A549 (cell line): ENCODE results near the gene HAUS8. TPM values are rescaled to one million over a fixed set of nuclear protein-coding genes. Genes with fewer than 3 reads are reported as not detected.

ENCODE experiments used
- ATAC-seq, 2 experiments: fragments of 200-7000 bp in 1 of 2; fragments of >200 bp in 1 of 2; cut with Nextera tagmentation in 1 of 2; cut with Tn5 transposase in 1 of 2; 3 replicates each; pipeline versions ENCODE4 v1.8.0 to v1.9.1; 2018 to 2020; ENCODE audit warnings: mild to moderate bottlenecking in 1 of 2, moderate library complexity in 1 of 2
- CTCF ChIA-PET: fragments of 300-600 bp; sonication (Branson Sonifier 250); formaldehyde crosslinking; extraction: SDS; loops from one replicate; lab custom pipeline; 2021; ENCODE audit warnings: antibody characterized with exemption, inconsistent platforms; lab: Yijun Ruan, JAX
- POLR2A ChIA-PET: fragments of 350-600 bp; formaldehyde crosslinking; extraction: SDS; loops from one replicate; lab custom pipeline; 2021; ENCODE audit warnings: antibody characterized with exemption, inconsistent platforms; lab: Yijun Ruan, JAX
- DNase-seq, 2 experiments: peaks; one replicate each; pipeline versions ENCODE4 v3.0.0 to v3.0.0-alpha.2; 2011 to 2016; ENCODE audit warnings: low read depth in 1 of 2, low spot score in 1 of 2
- FAIRE-seq: peaks from 2 replicates; lab custom pipeline; 2011; peaks lifted over from hg19 to GRCh38; lab: Jason Lieb, UNC
- H3K27ac ChIP-seq, 2 experiments: fragments of >200 bp; sonication (Bioruptor Twin); formaldehyde crosslinking; 3 replicates each; pipeline ENCODE4 v1.5.1; 2016 to 2017
- H3K4me1 ChIP-seq: fragments of >200 bp; sonication (Bioruptor Twin); formaldehyde crosslinking; 3 replicates; pipeline ENCODE4 v1.6.1; 2016
- H3K4me2 ChIP-seq: fragments of >200 bp; sonication (Bioruptor Twin); formaldehyde crosslinking; 3 replicates; pipeline ENCODE4 v1.6.1; 2016
- H3K4me3 ChIP-seq: fragments of >200 bp; sonication (Bioruptor Twin); formaldehyde crosslinking; 3 replicates; pipeline ENCODE4 v1.5.1; 2016
- H3K9me3 ChIP-seq: fragments of >200 bp; sonication (Bioruptor Twin); formaldehyde crosslinking; 3 replicates; pipeline ENCODE4 v1.6.1; 2016
- ATOH8 ChIP-seq: fragments of 250-450 bp; sonication (Bioruptor Pico); IDR thresholded peaks from 2 replicates; pipeline ENCODE4 v1.5.0; 2020; ENCODE audit warnings: low read depth, mild to moderate bottlenecking, moderate library complexity
- BCL3 ChIP-seq: fragments of >200 bp; sonication (Bioruptor Twin); formaldehyde crosslinking; IDR thresholded peaks from 3 replicates; pipeline ENCODE4 v1.6.1; 2016
- CEBPB ChIP-seq, 2 experiments: fragments of >200 bp in 1 of 2; sonication (Bioruptor Twin) in 1 of 2; formaldehyde crosslinking in 1 of 2; IDR thresholded peaks; 2 replicates each; pipeline ENCODE4 v1.6.1; 2012 to 2016
- CHD2 ChIP-seq: fragments of 150-350 bp; IDR thresholded peaks from 2 replicates; pipeline ENCODE4 v1.6.1; 2014; ENCODE audit warnings: low read length; ENCODE audit not compliant: partially characterized antibody
- ESRRA ChIP-seq: fragments of 150-350 bp; IDR thresholded peaks from 2 replicates; pipeline ENCODE4 v1.6.1; 2014; ENCODE audit warnings: mild to moderate bottlenecking, low read length, borderline replicate concordance
- FOSB ChIP-seq: fragments of 250-450 bp; sonication (Bioruptor Pico); IDR thresholded peaks from 2 replicates; pipeline ENCODE4 v1.5.0; 2020; ENCODE audit warnings: mild to moderate bottlenecking, moderate library complexity
- FOXS1 ChIP-seq: fragments of 250-450 bp; sonication (Bioruptor Pico); IDR thresholded peaks from 2 replicates; pipeline ENCODE4 v1.5.0; 2020; ENCODE audit warnings: mild to moderate bottlenecking, moderate library complexity
- HES2 ChIP-seq: fragments of >200 bp; sonication (Bioruptor Twin); formaldehyde crosslinking; IDR thresholded peaks from 2 replicates; pipeline ENCODE4 v1.6.1; 2016
- HMGXB4 ChIP-seq: fragments of 250-450 bp; sonication (Bioruptor Pico); IDR thresholded peaks from 2 replicates; pipeline ENCODE4 v1.5.0; 2021; ENCODE audit warnings: mild to moderate bottlenecking, moderate library complexity, borderline replicate concordance
- HOXA7 ChIP-seq: fragments of 250-450 bp; sonication (Bioruptor Pico); IDR thresholded peaks from 2 replicates; pipeline ENCODE4 v1.5.0; 2020; ENCODE audit warnings: mild to moderate bottlenecking, moderate library complexity
- HOXB13 ChIP-seq: fragments of 250-450 bp; sonication (Bioruptor Pico); IDR thresholded peaks from 2 replicates; pipeline ENCODE4 v1.5.0; 2020; ENCODE audit warnings: low read depth, mild to moderate bottlenecking, moderate library complexity
- HOXB5 ChIP-seq: fragments of 250-450 bp; sonication (Bioruptor Pico); IDR thresholded peaks from 2 replicates; pipeline ENCODE4 v1.5.0; 2020; ENCODE audit warnings: mild to moderate bottlenecking, moderate library complexity
- JUN ChIP-seq, 2 experiments: fragments of >200 bp; sonication (Bioruptor Twin); formaldehyde crosslinking; IDR thresholded peaks; 2 replicates in 1 of 2; 3 replicates in 1 of 2; pipeline ENCODE4 v1.6.1; 2016 to 2017
- KDM1A ChIP-seq: fragments of 200-600 bp; sonication (generic); IDR thresholded peaks from 2 replicates; pipeline ENCODE4 v1.6.1; 2016; ENCODE audit warnings: low read depth, mild to moderate bottlenecking
- KDM5A ChIP-seq: fragments of 200-600 bp; sonication (generic); IDR thresholded peaks from 2 replicates; pipeline ENCODE4 v1.6.1; 2016; ENCODE audit warnings: antibody characterized with exemption, mild to moderate bottlenecking
- MAFK ChIP-seq: fragments of 450-650 bp; IDR thresholded peaks from 2 replicates; pipeline ENCODE4 v1.6.1; 2014; ENCODE audit not compliant: partially characterized antibody
- MAZ ChIP-seq: fragments of 150-350 bp; IDR thresholded peaks from 2 replicates; pipeline ENCODE4 v1.6.1; 2014; ENCODE audit warnings: antibody characterized with exemption, low read depth, low read length, borderline replicate concordance
- MYC ChIP-seq: IDR thresholded peaks from 2 replicates; pipeline ENCODE4 v1.6.1; 2012; ENCODE audit warnings: mild to moderate bottlenecking, inconsistent platforms, low read length, improper control_type of control experiment, borderline replicate concordance
- NPAS2 ChIP-seq: fragments of 250-450 bp; sonication (Bioruptor Pico); IDR thresholded peaks from 2 replicates; pipeline ENCODE4 v1.8.0; 2022; ENCODE audit warnings: mild to moderate bottlenecking, moderate library complexity, borderline replicate concordance
- PHF8 ChIP-seq: fragments of 200-600 bp; sonication (generic); IDR thresholded peaks from 2 replicates; pipeline ENCODE4 v1.6.1; 2016; ENCODE audit warnings: low read depth, mild to moderate bottlenecking, antibody characterized with exemption, moderate library complexity, borderline replicate concordance
- POLR2A ChIP-seq: IDR thresholded peaks from 2 replicates; pipeline ENCODE4 v1.6.1; 2012; ENCODE audit warnings: mild to moderate bottlenecking, low read length
- RAD21 ChIP-seq, 2 experiments: fragments of >200 bp in 1 of 2; sonication (Bioruptor Twin) in 1 of 2; formaldehyde crosslinking in 1 of 2; IDR thresholded peaks in 1 of 2; conservative IDR thresholded peaks in 1 of 2; 2 replicates in 1 of 2; 3 replicates in 1 of 2; pipeline ENCODE4 v1.6.1; 2012 to 2018; ENCODE audit warnings: inconsistent platforms in 1 of 2
- RARB ChIP-seq: fragments of 250-450 bp; sonication (Bioruptor Pico); IDR thresholded peaks from 2 replicates; pipeline ENCODE4 v1.8.0; 2021; ENCODE audit warnings: mild to moderate bottlenecking, moderate library complexity
- RNF2 ChIP-seq: fragments of 200-600 bp; sonication (generic); IDR thresholded peaks from 2 replicates; pipeline ENCODE4 v1.6.1; 2016; ENCODE audit warnings: low read depth, mild to moderate bottlenecking, antibody characterized with exemption, moderate library complexity, borderline replicate concordance
- USF2 ChIP-seq: fragments of 450-650 bp; IDR thresholded peaks from 2 replicates; pipeline ENCODE4 v1.6.1; 2014; ENCODE audit warnings: antibody characterized with exemption
- ZSCAN20 ChIP-seq: fragments of 250-450 bp; sonication (Bioruptor Pico); IDR thresholded peaks from 2 replicates; pipeline ENCODE4 v1.8.0; 2022; ENCODE audit warnings: mild to moderate bottlenecking, moderate library complexity
- WGBS: methylation state at CpG from one replicate; pipeline ENCODE4 v1.1.6; 2017; ENCODE audit errors: missing lambda C conversion rate; 5-methylcytosine and 5-hydroxymethylcytosine counted together
- polyA plus RNA-seq, 4 experiments: library from polyadenylated mRNA; depleted of rRNA in 3 of 4; stranded (reverse); fragments of >200 nt; fragmentation: RNase III in 1 of 4; extraction: RNeasy Plus Mini Kit Qiagen cat#74134 plus additional on column Dnase treatment in 1 of 4; gene quantifications; 2 replicates in 3 of 4; 3 replicates in 1 of 4; pipeline ENCODE4 v1.2.3, GENCODE V29; 2011 to 2017
- TF ChIP-seq, protein P1 (sequence below): IDR thresholded peaks from 2 replicates; pipeline ENCODE4 v1.6.1; 2012
- TF ChIP-seq, protein P2 (sequence below): fragments of >200 bp; sonication (Bioruptor Twin); formaldehyde crosslinking; IDR thresholded peaks from 3 replicates; pipeline ENCODE4 v1.5.1; 2016
- TF ChIP-seq, protein P3 (sequence below): IDR thresholded peaks from 2 replicates; pipeline ENCODE4 v1.6.1; 2012

Gene HAUS8
- polyA plus RNA-seq, 2 of the 4 experiments (the other 2 are of a cell fraction), result 15.1 to 16.2 TPM

DNA sequence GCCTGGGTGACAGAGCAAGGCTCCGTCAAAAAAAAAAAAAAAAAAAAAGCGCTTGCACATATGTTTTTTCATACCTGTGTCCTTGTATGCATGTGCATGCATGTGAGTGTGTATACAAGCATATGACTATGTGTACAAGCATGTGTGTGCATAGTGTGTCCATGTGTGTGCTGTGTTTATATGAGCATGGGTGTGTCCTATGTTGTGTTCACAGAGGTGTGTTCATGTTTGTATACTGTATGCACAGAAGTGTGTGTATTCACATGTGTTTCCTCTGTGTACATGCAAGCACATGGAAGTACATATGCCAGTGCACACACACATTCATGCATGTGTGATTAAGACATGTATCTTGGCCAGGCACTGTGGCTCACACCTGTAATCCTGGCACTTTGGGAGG is 17.4 kb upstream of the HAUS8 start:
- CTCF ChIA-PET, result interaction anchor here (1.5 kb wide), 1 partner anchor 12 kb away, joined by 3 read pairs; no protein-coding TSS in a partner anchor
- H3K4me1 ChIP-seq, result peaks cover 22% of the 10 kb centered on the region
- H3K4me2 ChIP-seq, result no peak overlapping the region
- H3K27ac ChIP-seq, result no peak overlapping the region
- no peak overlapping the region for H3K4me3 ChIP-seq
- no peak for DNase-seq
- TF ChIP-seq USF2 (no peak), HOXA7 (CRISPR knock-in tag) (no peak), HES2 (no peak), POLR2A (no peak), CEBPB (IDR thresholded peaks at IDR 0.05) (no peak), MAFK (no peak), NPAS2 (CRISPR knock-in tag) (no peak), BCL3 (no peak), KDM5A (no peak), JUN (IDR thresholded peaks at IDR 0.05) (no peak), FOSB (no peak), ZSCAN20 (CRISPR knock-in tag) (no peak), KDM1A (no peak), HOXB5 (CRISPR knock-in tag) (no peak), HOXB13 (no peak), MYC (no peak), FOXS1 (no peak), ESRRA (no peak)
- TF ChIP-seq, protein P1, sequence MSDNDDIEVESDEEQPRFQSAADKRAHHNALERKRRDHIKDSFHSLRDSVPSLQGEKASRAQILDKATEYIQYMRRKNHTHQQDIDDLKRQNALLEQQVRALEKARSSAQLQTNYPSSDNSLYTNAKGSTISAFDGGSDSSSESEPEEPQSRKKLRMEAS, result no peak
- TF ChIP-seq, protein P2, sequence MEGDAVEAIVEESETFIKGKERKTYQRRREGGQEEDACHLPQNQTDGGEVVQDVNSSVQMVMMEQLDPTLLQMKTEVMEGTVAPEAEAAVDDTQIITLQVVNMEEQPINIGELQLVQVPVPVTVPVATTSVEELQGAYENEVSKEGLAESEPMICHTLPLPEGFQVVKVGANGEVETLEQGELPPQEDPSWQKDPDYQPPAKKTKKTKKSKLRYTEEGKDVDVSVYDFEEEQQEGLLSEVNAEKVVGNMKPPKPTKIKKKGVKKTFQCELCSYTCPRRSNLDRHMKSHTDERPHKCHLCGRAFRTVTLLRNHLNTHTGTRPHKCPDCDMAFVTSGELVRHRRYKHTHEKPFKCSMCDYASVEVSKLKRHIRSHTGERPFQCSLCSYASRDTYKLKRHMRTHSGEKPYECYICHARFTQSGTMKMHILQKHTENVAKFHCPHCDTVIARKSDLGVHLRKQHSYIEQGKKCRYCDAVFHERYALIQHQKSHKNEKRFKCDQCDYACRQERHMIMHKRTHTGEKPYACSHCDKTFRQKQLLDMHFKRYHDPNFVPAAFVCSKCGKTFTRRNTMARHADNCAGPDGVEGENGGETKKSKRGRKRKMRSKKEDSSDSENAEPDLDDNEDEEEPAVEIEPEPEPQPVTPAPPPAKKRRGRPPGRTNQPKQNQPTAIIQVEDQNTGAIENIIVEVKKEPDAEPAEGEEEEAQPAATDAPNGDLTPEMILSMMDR, result no peak
- WGBS, result 93% methylated on average over 2 of the region's 2 CpGs
- POLR2A ChIA-PET, result no interaction called here
- no peak for FAIRE-seq
- no peak for ATAC-seq
- H3K9me3 ChIP-seq, result no peaks in the 10 kb centered on the region

DNA sequence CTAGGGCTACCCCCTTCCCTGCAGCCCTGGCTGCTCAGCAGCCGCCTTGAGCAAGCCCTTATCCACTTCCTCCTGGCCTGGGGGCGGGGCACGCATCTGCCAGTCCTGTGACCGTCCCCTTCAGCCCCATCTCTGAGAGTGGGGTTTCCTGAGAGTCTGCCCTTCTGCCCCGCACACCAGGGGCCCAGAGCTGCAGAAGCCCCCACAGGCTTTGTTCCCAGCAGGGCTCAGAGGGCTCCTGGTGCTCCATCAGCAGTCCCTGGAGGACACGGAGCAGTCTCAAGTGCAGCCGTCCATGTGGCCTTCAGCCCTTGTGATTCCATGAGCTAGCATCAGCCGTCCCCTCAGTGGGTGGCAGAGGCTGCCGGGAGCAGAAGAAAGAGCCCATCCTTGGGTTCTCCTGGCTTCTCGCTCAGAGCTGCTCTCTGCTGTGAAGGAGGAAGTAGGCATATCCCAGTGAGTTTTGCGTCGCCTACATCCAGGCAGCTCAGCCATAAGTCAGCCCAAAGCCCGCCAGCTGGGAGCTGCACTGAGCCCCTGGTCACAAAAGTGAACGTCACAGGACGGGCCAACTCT is 16.6 kb upstream of the HAUS8 start:
- POLR2A ChIA-PET, result no interaction called here
- no peak for FAIRE-seq
- CTCF ChIA-PET, result no interaction called here
- no peak for DNase-seq
- no peak for ATAC-seq
- Histone ChIP-seq H3K9me3 (no peaks in the 10 kb centered on the region), H3K27ac (peak overlapping the region in 1 of 2 experiments; percentile 40; a peak in 1 of 6 replicates), H3K4me3 (no peak overlapping the region), H3K4me1 (peaks cover 14% of the 10 kb centered on the region), H3K4me2 (no peak overlapping the region)
- WGBS, result 98% methylated on average over 8 of the region's 15 CpGs
- TF ChIP-seq HMGXB4 (no peak), HOXB13 (no peak), CHD2 (no peak), RAD21 (conservative IDR thresholded peaks at IDR 0.05 in 1 of 2, IDR thresholded peaks at IDR 0.05 in 1 of 2) (no peak), RARB (CRISPR knock-in tag) (no peak), ATOH8 (CRISPR knock-in tag) (no peak), RNF2 (no peak), CEBPB (IDR thresholded peaks at IDR 0.05) (no peak), PHF8 (no peak), MAZ (no peak), FOXS1 (no peak)
- TF ChIP-seq, protein P3, sequence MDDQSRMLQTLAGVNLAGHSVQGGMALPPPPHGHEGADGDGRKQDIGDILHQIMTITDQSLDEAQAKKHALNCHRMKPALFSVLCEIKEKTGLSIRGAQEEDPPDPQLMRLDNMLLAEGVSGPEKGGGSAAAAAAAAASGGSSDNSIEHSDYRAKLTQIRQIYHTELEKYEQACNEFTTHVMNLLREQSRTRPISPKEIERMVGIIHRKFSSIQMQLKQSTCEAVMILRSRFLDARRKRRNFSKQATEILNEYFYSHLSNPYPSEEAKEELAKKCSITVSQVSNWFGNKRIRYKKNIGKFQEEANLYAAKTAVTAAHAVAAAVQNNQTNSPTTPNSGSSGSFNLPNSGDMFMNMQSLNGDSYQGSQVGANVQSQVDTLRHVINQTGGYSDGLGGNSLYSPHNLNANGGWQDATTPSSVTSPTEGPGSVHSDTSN, result no peak
- TF ChIP-seq, all 56 proteins: peak for 0
